ENCODE results near the gene PIK3CD. TPM values are rescaled to one million over a fixed set of nuclear protein-coding genes. Genes with fewer than 3 reads are reported as not detected.

Gene PIK3CD
- total and polyA plus RNA-seq, 10 of the 15 experiments (the other 5 are each of a cell fraction or from before 2014, with no cell fraction given) = 7.0 to 101 (median 51.1) TPM

DNA sequence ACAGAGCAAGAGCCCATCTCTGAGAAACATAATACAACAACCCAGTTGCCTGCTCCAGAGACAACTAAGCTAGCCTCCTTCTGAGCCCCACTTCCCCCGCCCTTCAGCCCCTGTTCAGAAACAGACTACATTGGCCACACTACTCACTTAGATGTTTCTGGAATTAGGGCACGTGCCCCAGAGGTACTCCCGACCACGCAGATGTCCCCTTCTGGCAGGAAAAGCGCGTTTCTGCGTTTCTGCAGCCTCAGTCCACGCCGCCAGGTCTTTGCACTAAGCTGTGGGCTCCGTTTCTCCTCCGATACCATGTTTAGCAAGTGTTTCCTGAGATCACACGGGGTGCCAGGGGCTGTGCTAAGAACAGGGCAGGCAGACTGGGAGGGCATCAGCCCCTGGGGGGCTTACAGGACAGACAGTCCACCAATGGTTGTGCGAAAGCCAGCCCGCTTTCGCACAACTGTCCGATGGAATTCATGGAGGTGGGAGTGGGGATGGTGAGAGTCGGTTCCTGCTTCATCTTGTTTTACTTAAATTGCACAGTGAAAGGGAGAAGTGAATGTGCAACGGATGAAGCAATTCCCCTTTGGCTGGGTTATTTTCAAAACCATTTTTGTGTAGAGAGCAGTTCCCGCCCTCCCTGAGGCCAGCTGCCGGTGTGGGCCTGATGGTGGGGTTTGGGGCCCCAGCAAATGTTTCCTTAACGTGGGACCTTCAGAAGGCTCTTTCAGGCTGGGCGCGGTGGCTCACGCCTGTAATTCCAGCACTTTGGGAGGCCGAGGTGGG is 2.7 kb downstream of the PIK3CD start (continued):
- TF ChIP-seq, protein P1, sequence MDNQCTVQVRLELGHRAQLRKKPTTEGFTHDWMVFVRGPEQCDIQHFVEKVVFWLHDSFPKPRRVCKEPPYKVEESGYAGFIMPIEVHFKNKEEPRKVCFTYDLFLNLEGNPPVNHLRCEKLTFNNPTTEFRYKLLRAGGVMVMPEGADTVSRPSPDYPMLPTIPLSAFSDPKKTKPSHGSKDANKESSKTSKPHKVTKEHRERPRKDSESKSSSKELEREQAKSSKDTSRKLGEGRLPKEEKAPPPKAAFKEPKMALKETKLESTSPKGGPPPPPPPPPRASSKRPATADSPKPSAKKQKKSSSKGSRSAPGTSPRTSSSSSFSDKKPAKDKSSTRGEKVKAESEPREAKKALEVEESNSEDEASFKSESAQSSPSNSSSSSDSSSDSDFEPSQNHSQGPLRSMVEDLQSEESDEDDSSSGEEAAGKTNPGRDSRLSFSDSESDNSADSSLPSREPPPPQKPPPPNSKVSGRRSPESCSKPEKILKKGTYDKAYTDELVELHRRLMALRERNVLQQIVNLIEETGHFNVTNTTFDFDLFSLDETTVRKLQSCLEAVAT (IDR thresholded peaks at IDR 0.05) = no peak; the same call in 1 of the 2 replicates
- TF ChIP-seq, protein P2, sequence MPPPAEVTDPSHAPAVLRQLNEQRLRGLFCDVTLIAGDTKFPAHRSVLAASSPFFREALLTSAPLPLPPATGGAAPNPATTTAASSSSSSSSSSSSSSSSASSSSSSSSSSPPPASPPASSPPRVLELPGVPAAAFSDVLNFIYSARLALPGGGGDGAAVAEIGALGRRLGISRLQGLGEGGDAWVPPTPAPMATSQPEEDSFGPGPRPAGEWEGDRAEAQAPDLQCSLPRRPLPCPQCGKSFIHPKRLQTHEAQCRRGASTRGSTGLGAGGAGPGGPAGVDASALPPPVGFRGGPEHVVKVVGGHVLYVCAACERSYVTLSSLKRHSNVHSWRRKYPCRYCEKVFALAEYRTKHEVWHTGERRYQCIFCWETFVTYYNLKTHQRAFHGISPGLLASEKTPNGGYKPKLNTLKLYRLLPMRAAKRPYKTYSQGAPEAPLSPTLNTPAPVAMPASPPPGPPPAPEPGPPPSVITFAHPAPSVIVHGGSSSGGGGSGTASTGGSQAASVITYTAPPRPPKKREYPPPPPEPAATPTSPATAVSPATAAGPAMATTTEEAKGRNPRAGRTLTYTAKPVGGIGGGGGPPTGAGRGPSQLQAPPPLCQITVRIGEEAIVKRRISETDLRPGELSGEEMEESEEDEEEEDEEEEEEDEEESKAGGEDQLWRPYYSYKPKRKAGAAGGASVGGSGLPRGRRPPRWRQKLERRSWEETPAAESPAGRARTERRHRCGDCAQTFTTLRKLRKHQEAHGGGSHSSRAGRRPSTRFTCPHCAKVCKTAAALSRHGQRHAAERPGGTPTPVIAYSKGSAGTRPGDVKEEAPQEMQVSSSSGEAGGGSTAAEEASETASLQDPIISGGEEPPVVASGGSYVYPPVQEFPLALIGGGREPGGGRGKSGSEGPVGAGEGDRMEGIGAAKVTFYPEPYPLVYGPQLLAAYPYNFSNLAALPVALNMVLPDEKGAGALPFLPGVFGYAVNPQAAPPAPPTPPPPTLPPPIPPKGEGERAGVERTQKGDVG (CRISPR knock-in tag; IDR thresholded peaks at IDR 0.05) = no peak
- TF ChIP-seq HDGF (IDR thresholded peaks at IDR 0.05) = no peak
- no peak for TF ChIP-seq KDM1A (IDR thresholded peaks at IDR 0.05; ENCODE audit: borderline replicate concordance)
- no peak for TF ChIP-seq ZNF622 (IDR thresholded peaks at IDR 0.05)
- no peak for TF ChIP-seq WRNIP1 (IDR thresholded peaks at IDR 0.05; ENCODE audit: borderline replicate concordance, low read depth, low read length)
- TF ChIP-seq IKZF1 (conservative IDR thresholded peaks at IDR 0.05) = 0 out of 2 replicates have a peak, but pooled peaks have one; percentile 16
- TF ChIP-seq RCOR1 (conservative IDR thresholded peaks at IDR 0.05; ENCODE audit: low read depth, low read length) = no peak
- TF ChIP-seq ZNF274 (IDR thresholded peaks at IDR 0.05; ENCODE audit: insufficient read depth, insufficient read length) = no peak
- TF ChIP-seq GATAD2B (conservative IDR thresholded peaks at IDR 0.05; ENCODE audit: low read depth) = no peak; the same call in 1 of the 2 replicates
- no peak for TF ChIP-seq FOS (IDR thresholded peaks at IDR 0.05; ENCODE audit: borderline replicate concordance, extremely low read depth, insufficient read length)
- no peak for TF ChIP-seq ZNF217 (IDR thresholded peaks at IDR 0.05)
- TF ChIP-seq, protein P3, sequence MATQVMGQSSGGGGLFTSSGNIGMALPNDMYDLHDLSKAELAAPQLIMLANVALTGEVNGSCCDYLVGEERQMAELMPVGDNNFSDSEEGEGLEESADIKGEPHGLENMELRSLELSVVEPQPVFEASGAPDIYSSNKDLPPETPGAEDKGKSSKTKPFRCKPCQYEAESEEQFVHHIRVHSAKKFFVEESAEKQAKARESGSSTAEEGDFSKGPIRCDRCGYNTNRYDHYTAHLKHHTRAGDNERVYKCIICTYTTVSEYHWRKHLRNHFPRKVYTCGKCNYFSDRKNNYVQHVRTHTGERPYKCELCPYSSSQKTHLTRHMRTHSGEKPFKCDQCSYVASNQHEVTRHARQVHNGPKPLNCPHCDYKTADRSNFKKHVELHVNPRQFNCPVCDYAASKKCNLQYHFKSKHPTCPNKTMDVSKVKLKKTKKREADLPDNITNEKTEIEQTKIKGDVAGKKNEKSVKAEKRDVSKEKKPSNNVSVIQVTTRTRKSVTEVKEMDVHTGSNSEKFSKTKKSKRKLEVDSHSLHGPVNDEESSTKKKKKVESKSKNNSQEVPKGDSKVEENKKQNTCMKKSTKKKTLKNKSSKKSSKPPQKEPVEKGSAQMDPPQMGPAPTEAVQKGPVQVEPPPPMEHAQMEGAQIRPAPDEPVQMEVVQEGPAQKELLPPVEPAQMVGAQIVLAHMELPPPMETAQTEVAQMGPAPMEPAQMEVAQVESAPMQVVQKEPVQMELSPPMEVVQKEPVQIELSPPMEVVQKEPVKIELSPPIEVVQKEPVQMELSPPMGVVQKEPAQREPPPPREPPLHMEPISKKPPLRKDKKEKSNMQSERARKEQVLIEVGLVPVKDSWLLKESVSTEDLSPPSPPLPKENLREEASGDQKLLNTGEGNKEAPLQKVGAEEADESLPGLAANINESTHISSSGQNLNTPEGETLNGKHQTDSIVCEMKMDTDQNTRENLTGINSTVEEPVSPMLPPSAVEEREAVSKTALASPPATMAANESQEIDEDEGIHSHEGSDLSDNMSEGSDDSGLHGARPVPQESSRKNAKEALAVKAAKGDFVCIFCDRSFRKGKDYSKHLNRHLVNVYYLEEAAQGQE (IDR thresholded peaks at IDR 0.05; ENCODE audit: low read depth, low read length) = no peak
- no peak for TF ChIP-seq ZZZ3 (IDR thresholded peaks at IDR 0.05; ENCODE audit: control insufficient read depth, insufficient read length, low read depth)
- no peak for TF ChIP-seq HDAC2 (IDR thresholded peaks at IDR 0.05)
- TF ChIP-seq, protein P4, sequence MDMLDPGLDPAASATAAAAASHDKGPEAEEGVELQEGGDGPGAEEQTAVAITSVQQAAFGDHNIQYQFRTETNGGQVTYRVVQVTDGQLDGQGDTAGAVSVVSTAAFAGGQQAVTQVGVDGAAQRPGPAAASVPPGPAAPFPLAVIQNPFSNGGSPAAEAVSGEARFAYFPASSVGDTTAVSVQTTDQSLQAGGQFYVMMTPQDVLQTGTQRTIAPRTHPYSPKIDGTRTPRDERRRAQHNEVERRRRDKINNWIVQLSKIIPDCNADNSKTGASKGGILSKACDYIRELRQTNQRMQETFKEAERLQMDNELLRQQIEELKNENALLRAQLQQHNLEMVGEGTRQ (IDR thresholded peaks at IDR 0.05; ENCODE audit: borderline replicate concordance, low read depth, low read length) = no peak; the same call in 1 of the 2 replicates
- no peak; the same call in 1 of the 2 replicates for TF ChIP-seq YY1 (IDR thresholded peaks at IDR 0.05; ENCODE audit: low read depth, low read length)
- TF ChIP-seq SUZ12 (IDR thresholded peaks at IDR 0.05; ENCODE audit: unreplicated experiment) = no peak
